IMR-90 (cell line): Measurements from ENCODE around the gene ITCH. TPM values are rescaled to one million over a fixed set of nuclear protein-coding genes. Genes with fewer than 3 reads are reported as not detected.

Source experiments
- ATAC-seq: fragments of 200-7000 bp; cut with Tn5 transposase; 2 replicates; pipeline ENCODE4 v1.9.1; 2020; ENCODE audit warnings: low read depth, mild to moderate bottlenecking, moderate library complexity
- BruUV-seq: library from RNA; stranded (reverse); fragments of 400-500 nt; replicated peaks from 2 replicates; lab custom pipeline; 2021; lab: Mats Ljungman, UMichigan
- CTCF ChIA-PET: fragments of 300-600 bp; formaldehyde crosslinking; extraction: SDS; loops from one replicate; lab custom pipeline; 2021; ENCODE audit warnings: antibody characterized with exemption; lab: Yijun Ruan, JAX
- POLR2A ChIA-PET: fragments of 300-600 bp; sonication (Branson Sonifier 250); formaldehyde crosslinking; loops from one replicate; lab custom pipeline; 2022; ENCODE audit warnings: antibody characterized with exemption; ENCODE audit not compliant: unreplicated experiment; lab: Charles Lee
- DNase-seq: peaks from one replicate; pipeline ENCODE4 v3.0.0; 2013
- H2AFZ ChIP-seq: replicated peaks from 2 replicates; pipeline ENCODE3; 2013; ENCODE audit warnings: low read length, mild to moderate bottlenecking; ENCODE audit not compliant: poor library complexity
- H2AK5ac ChIP-seq: 2 replicates; pipeline ENCODE4 v1.6.1; 2013; ENCODE audit warnings: low read depth, low read length, inconsistent platforms
- H2AK9ac ChIP-seq: replicated peaks from 2 replicates; pipeline ENCODE3; 2013; ENCODE audit warnings: mild to moderate bottlenecking, low read depth, low read length, moderate library complexity; ENCODE audit not compliant: poor library complexity
- H2BK120ac ChIP-seq: 2 replicates; pipeline ENCODE4 v1.6.1; 2013; ENCODE audit warnings: low read depth, low read length, inconsistent platforms
- H2BK15ac ChIP-seq: 3 replicates; pipeline ENCODE4 v1.6.1; 2013; ENCODE audit warnings: low read depth, low read length, inconsistent platforms
- H2BK20ac ChIP-seq: 2 replicates; pipeline ENCODE4 v1.6.1; 2013; ENCODE audit warnings: low read depth, mild to moderate bottlenecking, inconsistent platforms, low read length, moderate library complexity
- H2BK5ac ChIP-seq: 2 replicates; pipeline ENCODE4 v1.6.1; 2013; ENCODE audit warnings: mild to moderate bottlenecking, low read depth, low read length, inconsistent platforms; ENCODE audit not compliant: poor library complexity, severe bottlenecking
- H3K14ac ChIP-seq: replicated peaks from 2 replicates; pipeline ENCODE4 v1.6.1; 2013; ENCODE audit warnings: low read depth, low read length, inconsistent platforms
- H3K18ac ChIP-seq: 2 replicates; pipeline ENCODE4 v1.6.1; 2013; ENCODE audit warnings: low read depth, low read length, control low read depth
- H3K23ac ChIP-seq: 2 replicates; pipeline ENCODE4 v1.6.1; 2013; ENCODE audit warnings: low read depth, low read length, inconsistent platforms
- H3K27ac ChIP-seq: 2 replicates; pipeline ENCODE4 v1.5.1; 2013; ENCODE audit warnings: mild to moderate bottlenecking, control low read depth, low read length; ENCODE audit not compliant: insufficient read depth
- H3K27me3 ChIP-seq: 2 replicates; pipeline ENCODE4 v1.6.1; 2013; ENCODE audit warnings: low read length; ENCODE audit not compliant: control insufficient read depth, insufficient read depth
- H3K36me3 ChIP-seq: 2 replicates; pipeline ENCODE4 v1.6.1; 2013; ENCODE audit warnings: low read length, mixed read lengths; ENCODE audit not compliant: control insufficient read depth, insufficient read depth
- H3K4ac ChIP-seq: 2 replicates; pipeline ENCODE4 v1.6.1; 2013; ENCODE audit warnings: low read depth, low read length, inconsistent platforms
- H3K4me1 ChIP-seq: 2 replicates; pipeline ENCODE4 v1.6.1; 2013; ENCODE audit warnings: low read length, mixed read lengths; ENCODE audit not compliant: control insufficient read depth, insufficient read depth
- H3K4me2 ChIP-seq: 2 replicates; pipeline ENCODE4 v1.6.1; 2013; ENCODE audit warnings: low read depth, mild to moderate bottlenecking, control low read depth, low read length, moderate library complexity
- H3K4me3 ChIP-seq: 2 replicates; pipeline ENCODE4 v1.5.1; 2013; ENCODE audit warnings: low read depth, mild to moderate bottlenecking, control low read depth, low read length, moderate library complexity; ENCODE audit not compliant: insufficient read depth
- H3K56ac ChIP-seq: 2 replicates; pipeline ENCODE4 v1.6.1; 2013; ENCODE audit warnings: low read length, inconsistent platforms; ENCODE audit not compliant: insufficient read depth; ENCODE audit errors: extremely low read depth
- H3K79me1 ChIP-seq, 2 experiments: 2 replicates each; pipeline ENCODE4 v1.6.1; 2013; ENCODE audit warnings: low read length in 2 of 2, inconsistent platforms in 1 of 2, low read depth in 1 of 2
- H3K9ac ChIP-seq: 2 replicates; pipeline ENCODE4 v1.6.1; 2013; ENCODE audit warnings: low read depth, low read length, control low read depth
- H3K9me1 ChIP-seq: 2 replicates; pipeline ENCODE4 v1.6.1; 2013; ENCODE audit warnings: low read length, inconsistent platforms; ENCODE audit not compliant: insufficient read depth
- H3K9me3 ChIP-seq: 2 replicates; pipeline ENCODE4 v1.6.1; 2013; ENCODE audit warnings: low read length; ENCODE audit not compliant: control insufficient read depth, insufficient read depth
- H4K20me1 ChIP-seq: 2 replicates; pipeline ENCODE4 v1.6.1; 2013; ENCODE audit warnings: low read length, inconsistent platforms; ENCODE audit not compliant: insufficient read depth
- H4K5ac ChIP-seq: 2 replicates; pipeline ENCODE4 v1.6.1; 2013; ENCODE audit warnings: mild to moderate bottlenecking, low read depth, low read length, control low read depth
- H4K8ac ChIP-seq, 2 experiments: 2 replicates each; pipeline ENCODE4 v1.6.1; 2013; ENCODE audit warnings: low read depth in 2 of 2, low read length in 2 of 2, control low read depth in 1 of 2, inconsistent platforms in 1 of 2
- H4K91ac ChIP-seq: 2 replicates; pipeline ENCODE4 v1.6.1; 2013; ENCODE audit warnings: low read depth, low read length, inconsistent platforms; ENCODE audit not compliant: insufficient read depth
- CHD1 ChIP-seq: IDR thresholded peaks from 2 replicates; pipeline ENCODE4 v1.6.1; 2012; ENCODE audit warnings: low read depth, low read length, improper control_type of control experiment
- RAD21 ChIP-seq: IDR thresholded peaks from 2 replicates; pipeline ENCODE4 v1.6.1; 2012; ENCODE audit warnings: low read length, improper control_type of control experiment
- WGBS, 2 experiments: methylation state at CpG; one replicate each; pipeline versions ENCODE4 v1.1.5 to v1.1.7; 2013; ENCODE audit warnings: missing lambda C conversion rate in 2 of 2; ENCODE audit not compliant: insufficient read length in 1 of 2; ENCODE audit errors: extremely low coverage in 2 of 2; 5-methylcytosine and 5-hydroxymethylcytosine counted together
- dilution Hi-C: fragments of 300-500 bp; cut with HindIII; formaldehyde crosslinking; loops from one replicate; pipeline ENCODE4 v1.14.3; 2018; ENCODE audit warnings: low sequenced_read_pairs; ENCODE audit not compliant: unreplicated experiment
- in situ Hi-C: fragments of 300-500 bp; cut with MboI; formaldehyde crosslinking; loops from 3 replicates; pipeline ENCODE4 v1.14.3; 2019; ENCODE audit warnings: low sequenced_read_pairs, inconsistent platforms, mixed read lengths
- intact Hi-C: fragments of 100-400 bp; cut with micrococcal nuclease; formaldehyde crosslinking; loops from 2 replicates; pipeline ENCODE4 v1.10.0; 2022
- polyA plus RNA-seq, 3 experiments: library from polyadenylated mRNA; depleted of rRNA; stranded (reverse); fragments of >200 nt; gene quantifications; 2 replicates each; pipeline ENCODE4 v1.2.3, GENCODE V29; 2012; ENCODE audit warnings: low replicate concordance in 1 of 3
- total RNA-seq: library from RNA; depleted of rRNA; stranded (reverse); fragments of >200 nt; gene quantifications from 2 replicates; pipeline ENCODE4 v1.2.3, GENCODE V29; 2012
- TF ChIP-seq, protein P1 (sequence below): conservative IDR thresholded peaks from 2 replicates; pipeline ENCODE4 v1.5.1; 2012; ENCODE audit warnings: mild to moderate bottlenecking, low read depth, low read length, improper control_type of control experiment

ITCH gene
- total and polyA plus RNA-seq, 2 of the 4 experiments (the other 2 are of a cell fraction) = 12.7 to 94.6 TPM

DNA sequence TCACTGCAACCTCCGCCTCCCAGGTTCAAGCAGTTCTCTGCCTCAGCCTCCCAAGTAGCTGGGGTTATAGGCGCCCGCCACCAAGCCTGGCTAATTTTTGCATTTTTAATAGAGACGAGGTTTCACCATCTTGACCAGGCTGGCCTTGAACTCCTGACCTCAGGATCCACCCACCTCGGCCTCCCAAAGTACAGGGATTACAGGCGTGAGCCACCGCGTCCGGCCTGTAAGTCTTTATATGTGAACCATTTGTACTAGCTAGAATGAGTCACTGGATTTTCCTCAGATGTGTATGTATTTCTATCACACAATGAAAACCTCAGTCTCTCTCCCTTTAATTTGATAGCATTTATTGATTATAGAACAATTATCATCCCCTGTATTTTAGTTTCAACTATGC lies 34.0 kb downstream of the ITCH start:
- Histone ChIP-seq H3K9me3 (no peaks in the 10 kb centered on the region), H2BK15ac (no peak overlapping the region), H4K20me1 (peaks cover 63% of the 10 kb centered on the region), H3K9ac (no peak overlapping the region), H4K5ac (no peak overlapping the region), H2BK120ac (no peak overlapping the region), H3K4me3 (no peak overlapping the region), H3K79me1 (peaks cover 31 to 65% of the 10 kb centered on the region in 2 experiments), H4K8ac (no peak overlapping the region), H3K23ac (no peak overlapping the region), H2AK9ac (no peak overlapping the region), H3K4ac (no peak overlapping the region), H3K18ac (no peak overlapping the region), H2AK5ac (no peak overlapping the region), H3K36me3 (peaks cover 25% of the 10 kb centered on the region), H3K4me2 (no peak overlapping the region), H3K27ac (no peak overlapping the region), H3K56ac (no peak overlapping the region), H3K14ac (no peak overlapping the region), H4K91ac (no peak overlapping the region), H3K4me1 (peaks cover 11% of the 10 kb centered on the region), H3K9me1 (peaks cover 26% of the 10 kb centered on the region), H3K27me3 (no peaks in the 10 kb centered on the region), H2BK5ac (no peak overlapping the region), H2AFZ (no peak overlapping the region), H2BK20ac (no peak overlapping the region)
- in situ Hi-C loops (no loop called here), intact Hi-C loops (no loop called here), dilution Hi-C loops (no loop called here)
- no peak for ATAC-seq
- ChIA-PET POLR2A (no interaction called here), CTCF (no interaction called here)
- DNase-seq = peak; percentile 24
- no TSS peak for BruUV-seq
- TF ChIP-seq RAD21 = no peak
- no peak for TF ChIP-seq CHD1
- TF ChIP-seq, protein P1, sequence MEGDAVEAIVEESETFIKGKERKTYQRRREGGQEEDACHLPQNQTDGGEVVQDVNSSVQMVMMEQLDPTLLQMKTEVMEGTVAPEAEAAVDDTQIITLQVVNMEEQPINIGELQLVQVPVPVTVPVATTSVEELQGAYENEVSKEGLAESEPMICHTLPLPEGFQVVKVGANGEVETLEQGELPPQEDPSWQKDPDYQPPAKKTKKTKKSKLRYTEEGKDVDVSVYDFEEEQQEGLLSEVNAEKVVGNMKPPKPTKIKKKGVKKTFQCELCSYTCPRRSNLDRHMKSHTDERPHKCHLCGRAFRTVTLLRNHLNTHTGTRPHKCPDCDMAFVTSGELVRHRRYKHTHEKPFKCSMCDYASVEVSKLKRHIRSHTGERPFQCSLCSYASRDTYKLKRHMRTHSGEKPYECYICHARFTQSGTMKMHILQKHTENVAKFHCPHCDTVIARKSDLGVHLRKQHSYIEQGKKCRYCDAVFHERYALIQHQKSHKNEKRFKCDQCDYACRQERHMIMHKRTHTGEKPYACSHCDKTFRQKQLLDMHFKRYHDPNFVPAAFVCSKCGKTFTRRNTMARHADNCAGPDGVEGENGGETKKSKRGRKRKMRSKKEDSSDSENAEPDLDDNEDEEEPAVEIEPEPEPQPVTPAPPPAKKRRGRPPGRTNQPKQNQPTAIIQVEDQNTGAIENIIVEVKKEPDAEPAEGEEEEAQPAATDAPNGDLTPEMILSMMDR = no peak
- 95% methylated on average over 3 of the region's 9 CpGs; no CpG with 5 or more reads in 1 of the 2 experiments for WGBS, 2 experiments
